GM19397 (cell line): ENCODE measurements around the gene DSTN.

Experiments used
- ATAC-seq: cut with Tn5 transposase; IDR thresholded peaks from one replicate; pipeline ENCODE4 v1.9.1; 2021; ENCODE audit warnings: mild to moderate bottlenecking, moderate library complexity; ENCODE audit not compliant: unreplicated experiment

DSTN gene

GRCh38 chr20:17611540-17612286 is 41.8 kb downstream of the DSTN start:
- no peak for ATAC-seq

GRCh38 chr20:17612287-17612991 is 42.6 kb downstream of the DSTN start:
- no peak for ATAC-seq

GRCh38 chr20:17612992-17613327 is 43.1 kb downstream of the DSTN start:
- no peak for ATAC-seq

- no peak for ATAC-seq
Measured at GRCh38 chr20:17613328-17614175, 43.7 kb downstream of the DSTN start.

GRCh38 chr20:17614176-17614811 is 44.4 kb downstream of the DSTN start:
- no peak for ATAC-seq

GRCh38 chr20:17614812-17615644 is 45.2 kb downstream of the DSTN start:
- ATAC-seq, result no peak

- ATAC-seq, result no peak
Measured at GRCh38 chr20:17615645-17616479, 46.0 kb downstream of the DSTN start.

GRCh38 chr20:17616480-17617211 is 46.8 kb downstream of the DSTN start:
- ATAC-seq, result no peak

GRCh38 chr20:17617212-17617867 is 47.5 kb downstream of the DSTN start:
- ATAC-seq, result no peak

GRCh38 chr20:17617868-17618672 is 48.2 kb downstream of the DSTN start:
- ATAC-seq, result no peak

GRCh38 chr20:17618673-17619013 is 48.8 kb downstream of the DSTN start:
- ATAC-seq, result no peak

- ATAC-seq, result no peak
Measured at GRCh38 chr20:17619351-17620093, 49.6 kb downstream of the DSTN start.

GRCh38 chr20:17620371-17621228 is 50.7 kb downstream of the DSTN start:
- no peak for ATAC-seq

- ATAC-seq, result no peak
Measured at GRCh38 chr20:17621229-17621968, 51.5 kb downstream of the DSTN start.
